Sigmoid colon (tissue), 7 donors: Measurements from ENCODE around the gene CELF3. TPM values are rescaled to one million over a fixed set of nuclear protein-coding genes. Genes with fewer than 3 reads are reported as not detected.

Experiments used
- DNase-seq: peaks from one replicate; pipeline ENCODE4 v3.0.0-alpha.2; 2019
- H3K27ac ChIP-seq, 4 donors: fragments of 200-600 bp; sonication (generic); one replicate each; pipeline ENCODE4 v1.5.1; 2016 to 2019; ENCODE audit warnings: mild to moderate bottlenecking in 1 of 4
- H3K27me3 ChIP-seq, 3 donors: fragments of 200-600 bp; sonication (generic); one replicate each; pipeline ENCODE4 v1.5.1; 2019; ENCODE audit warnings: mild to moderate bottlenecking in 1 of 3
- H3K36me3 ChIP-seq, 4 donors: fragments of 200-600 bp; sonication (generic); one replicate each; pipeline ENCODE4 v1.5.1; 2016 to 2019
- H3K4me1 ChIP-seq, 4 donors: fragments of 200-600 bp; sonication (generic); one replicate each; pipeline ENCODE4 v1.5.1; 2017 to 2019
- H3K4me3 ChIP-seq, 4 donors: fragments of 200-600 bp; sonication (generic); one replicate each; pipeline ENCODE4 v1.5.1; 2017 to 2019; ENCODE audit warnings: mild to moderate bottlenecking in 2 of 4, moderate library complexity in 1 of 4
- H3K9me3 ChIP-seq, 4 donors: fragments of 200-600 bp in 3 of 4; sonication (generic) in 3 of 4; one replicate each; pipeline versions ENCODE4 v1.5.1 to v1.6.1; 2013 to 2019
- CTCF ChIP-seq, 4 experiments: fragments of 450-650 bp in 3 of 4; fragments of 200-600 bp in 1 of 4; IDR thresholded peaks; one replicate each; pipeline ENCODE4 v1.5.1; 2016 to 2019; ENCODE audit warnings: antibody characterized with exemption in 4 of 4, mild to moderate bottlenecking in 3 of 4, moderate library complexity in 2 of 4
- EP300 ChIP-seq, 4 donors: sonication (generic); formaldehyde crosslinking; IDR thresholded peaks; one replicate each; pipeline ENCODE4 v1.6.1; 2017; ENCODE audit warnings: antibody characterized with exemption in 4 of 4
- POLR2A ChIP-seq, 2 donors: fragments of 450-650 bp; IDR thresholded peaks; one replicate each; pipeline ENCODE4 v1.6.1; 2016; ENCODE audit warnings: antibody characterized with exemption in 2 of 2, mild to moderate bottlenecking in 2 of 2, moderate library complexity in 2 of 2
- POLR2AphosphoS5 ChIP-seq, 4 donors: sonication (generic); formaldehyde crosslinking; IDR thresholded peaks; one replicate each; pipeline ENCODE4 v1.6.1; 2017; ENCODE audit warnings: antibody characterized with exemption in 4 of 4
- WGBS, 2 donors: extraction: QIAGEN DNeasy Blood & Tissue Kit; methylation state at CpG; one replicate each; pipeline ENCODE4 v1.1.7; 2013; 5-methylcytosine and 5-hydroxymethylcytosine counted together
- intact Hi-C: fragments of 100-400 bp; cut with DNase I; formaldehyde crosslinking; loops from one replicate; pipeline ENCODE4 v1.15.1; 2023
- polyA plus RNA-seq, 3 donors: library from polyadenylated mRNA; stranded (reverse); fragments of 200-250 nt; gene quantifications; one replicate each; pipeline ENCODE4 v1.2.3, GENCODE V29; 2013
- total RNA-seq, 4 donors: library from RNA; depleted of rRNA; stranded (reverse); fragments of >200 nt; gene quantifications; one replicate each; pipeline ENCODE4 v1.1.0, GENCODE V29; 2016
- donor health status: healthy with polysubstance abuse.
- donor health status: Bipolar disorder and iron deficiency.
- donor health status: healthy.

The CELF3 gene
- total and polyA plus RNA-seq, 7 donors, result 0.60 to 4.3 (median 1.6) TPM

GRCh38 chr1:151704246-151704645 lies 12.4 kb downstream of the CELF3 start:
- H3K4me3 ChIP-seq, result no peak overlapping the region
- no peaks in the 10 kb centered on the region for H3K27me3 ChIP-seq
- TF ChIP-seq EP300 (IDR thresholded peaks at IDR 0.05) (no peak), CTCF (IDR thresholded peaks at IDR 0.05) (no peak), POLR2AphosphoS5 (IDR thresholded peaks at IDR 0.05) (no peak), POLR2A (IDR thresholded peaks at IDR 0.05) (no peak)
- no peak overlapping the region for H3K27ac ChIP-seq
- no peaks in the 10 kb centered on the region for H3K9me3 ChIP-seq
- intact Hi-C loops, result no loop called here
- H3K4me1 ChIP-seq, result no peaks in the 10 kb centered on the region
- H3K36me3 ChIP-seq, result peaks cover 5 to 29% (median 17%) of the 10 kb centered on the region in 4 donors
- DNase-seq, result no peak
- 81 to 85% methylated on average over 4 of the region's 4 CpGs for WGBS, 2 donors

GRCh38 chr1:151703813-151704212 lies 12.8 kb downstream of the CELF3 start:
- intact Hi-C loops, result no loop called here
- peaks cover 9 to 33% (median 22%) of the 10 kb centered on the region in 4 donors for H3K36me3 ChIP-seq

GRCh38 chr1:151702936-151703335 lies 13.7 kb downstream of the CELF3 start:
- H3K27ac ChIP-seq, result no peak overlapping the region
- H3K9me3 ChIP-seq, result no peaks in the 10 kb centered on the region
- H3K36me3 ChIP-seq, result peaks cover 16 to 42% (median 26%) of the 10 kb centered on the region in 4 donors
- no peak overlapping the region for H3K4me3 ChIP-seq
- H3K27me3 ChIP-seq, result no peaks in the 10 kb centered on the region
- TF ChIP-seq EP300 (IDR thresholded peaks at IDR 0.05) (no peak), POLR2AphosphoS5 (IDR thresholded peaks at IDR 0.05) (no peak), CTCF (IDR thresholded peaks at IDR 0.05) (no peak), POLR2A (IDR thresholded peaks at IDR 0.05) (no peak)
- no peaks in the 10 kb centered on the region for H3K4me1 ChIP-seq
- intact Hi-C loops, result no loop called here
- 52 to 75% methylated on average over 8 of the region's 8 CpGs for WGBS, 2 donors
- no peak for DNase-seq

More at GRCh38 chr1:151703813-151704212, 12.8 kb downstream of the CELF3 start:
- no peak overlapping the region for H3K27ac ChIP-seq
- WGBS, 2 donors, result 63 to 72% methylated on average over 17 of the region's 17 CpGs
- TF ChIP-seq POLR2A (IDR thresholded peaks at IDR 0.05) (no peak), POLR2AphosphoS5 (IDR thresholded peaks at IDR 0.05) (no peak), CTCF (IDR thresholded peaks at IDR 0.05) (no peak), EP300 (IDR thresholded peaks at IDR 0.05) (no peak)
- H3K4me1 ChIP-seq, result no peaks in the 10 kb centered on the region
- H3K9me3 ChIP-seq, result no peaks in the 10 kb centered on the region
- no peak for DNase-seq
- no peaks in the 10 kb centered on the region for H3K27me3 ChIP-seq
- no peak overlapping the region for H3K4me3 ChIP-seq

- Histone ChIP-seq H3K4me1 (no peaks in the 10 kb centered on the region), H3K36me3 (peaks cover 16 to 56% (median 33%) of the 10 kb centered on the region in 4 donors), H3K27me3 (no peaks in the 10 kb centered on the region), H3K27ac (no peak overlapping the region), H3K9me3 (no peaks in the 10 kb centered on the region), H3K4me3 (no peak overlapping the region)
- TF ChIP-seq EP300 (IDR thresholded peaks at IDR 0.05), result no peak
- no peak for TF ChIP-seq CTCF (IDR thresholded peaks at IDR 0.05)
- TF ChIP-seq POLR2A (IDR thresholded peaks at IDR 0.05), result no peak
- no peak for TF ChIP-seq POLR2AphosphoS5 (IDR thresholded peaks at IDR 0.05)
- no peak for DNase-seq
- intact Hi-C loops, result no loop called here
- 91 to 95% methylated on average over 5 of the region's 5 CpGs for WGBS, 2 donors
Measured at GRCh38 chr1:151701515-151701914, 15.1 kb downstream of the CELF3 start.
